ENCODE results near the gene TMEM38A. TPM values are rescaled to one million over a fixed set of nuclear protein-coding genes. Genes with fewer than 3 reads are reported as not detected.
"Not testable (repeated sequence)": the region's sequence is repeated elsewhere in the genome, so short reads cannot be mapped to it uniquely, and the experiment has no call there.

TMEM38A gene
- total and polyA plus RNA-seq, 9 of the 15 experiments (the other 6 are each of a cell fraction or from before 2014, with no cell fraction given), result 0.35 to 2.1 (median 1.2) TPM

- H3K9me1 ChIP-seq (ENCODE audit: control insufficient read depth, insufficient read depth, low read length); DNase-seq (ENCODE audit: extremely low read depth in 1 of 4, low spot score in 3 of 4); H3K4me3 ChIP-seq; H3K9ac ChIP-seq (ENCODE audit: insufficient read depth in 1 of 2, low read depth in 2 of 2, low read length in 2 of 2); H3K4me1 ChIP-seq (replicated peaks in 1 of 2; ENCODE audit: control insufficient read depth in 2 of 2, insufficient read depth in 2 of 2, low read length in 2 of 2); ATAC-seq; H4K20me1 ChIP-seq (replicated peaks; ENCODE audit: control insufficient read depth, insufficient read depth, low read length); H3K9me3 ChIP-seq (replicated peaks; ENCODE audit: control insufficient read depth, insufficient read depth, low read depth, low read length); H2AFZ ChIP-seq (ENCODE audit: low read depth, low read length); FAIRE-seq; BruUV-seq (replicated peaks); POLR2A ChIA-PET; H3K27ac ChIP-seq (ENCODE audit: extremely low read depth, low read depth, low read length); in situ Hi-C loops (cut with MboI); H3K4me2 ChIP-seq (ENCODE audit: insufficient read depth, low read length); H3K36me3 ChIP-seq (ENCODE audit: control insufficient read depth, insufficient read depth, low read length); H3K79me2 ChIP-seq (ENCODE audit: control insufficient read depth, insufficient read depth, low read length): not testable (repeated sequence)
- intact Hi-C loops (cut with micrococcal nuclease), result loop anchor here (5.0 kb wide), 1 partner anchor 186 kb away; no protein-coding TSS in a partner anchor
- TF ChIP-seq ZNF512 (tag; IDR thresholded peaks at IDR 0.05), result peak; percentile 90
- peaks cover 3 to 30% of the 10 kb centered on the region in 2 experiments; a peak in 3 of 5 replicates for H3K27me3 ChIP-seq (ENCODE audit: control insufficient read depth in 2 of 2, insufficient read depth in 2 of 2, low read length in 2 of 2)
- CTCF ChIA-PET (ENCODE audit: low intra/inter-chr PET ratio), result interaction anchor here (0.6 kb wide), 1 partner anchor 14 kb away, joined by 5 read pairs; no protein-coding TSS in a partner anchor
Measured at GRCh38 chr19:16710870-16711269, 49.9 kb downstream of the TMEM38A start.

GRCh38 chr19:16712295-16712694 lies 51.4 kb downstream of the TMEM38A start:
- FAIRE-seq; H2AFZ ChIP-seq (ENCODE audit: low read depth, low read length); H3K4me3 ChIP-seq; H3K4me2 ChIP-seq (ENCODE audit: insufficient read depth, low read length); H3K27ac ChIP-seq (ENCODE audit: extremely low read depth, low read depth, low read length); BruUV-seq (replicated peaks); H3K36me3 ChIP-seq (ENCODE audit: control insufficient read depth, insufficient read depth, low read length); H3K9ac ChIP-seq (ENCODE audit: insufficient read depth in 1 of 2, low read depth in 2 of 2, low read length in 2 of 2); H4K20me1 ChIP-seq (replicated peaks; ENCODE audit: control insufficient read depth, insufficient read depth, low read length); DNase-seq (ENCODE audit: extremely low read depth in 1 of 4, low spot score in 3 of 4); H3K9me3 ChIP-seq (replicated peaks; ENCODE audit: control insufficient read depth, insufficient read depth, low read depth, low read length); ATAC-seq; H3K79me2 ChIP-seq (ENCODE audit: control insufficient read depth, insufficient read depth, low read length); in situ Hi-C loops (cut with MboI); H3K4me1 ChIP-seq (replicated peaks in 1 of 2; ENCODE audit: control insufficient read depth in 2 of 2, insufficient read depth in 2 of 2, low read length in 2 of 2); H3K9me1 ChIP-seq (ENCODE audit: control insufficient read depth, insufficient read depth, low read length): not testable (repeated sequence)
- H3K27me3 ChIP-seq (ENCODE audit: control insufficient read depth in 2 of 2, insufficient read depth in 2 of 2, low read length in 2 of 2), result peaks cover 0 to 16% of the 10 kb centered on the region in 2 experiments; a peak in 3 of 5 replicates
- ChIA-PET CTCF (ENCODE audit: low intra/inter-chr PET ratio) (interaction anchor here (0.7 kb wide), 1 partner anchor 17 kb away, joined by 3 read pairs; no protein-coding TSS in a partner anchor), POLR2A (interaction anchor here (0.6 kb wide), 1 partner anchor 165 kb away, joined by 3 read pairs; no protein-coding TSS in a partner anchor)
- WGBS (ENCODE audit: insufficient coverage, low coverage, missing lambda C conversion rate), result 5% methylated on average over 7 of the region's 9 CpGs
- intact Hi-C loops (cut with micrococcal nuclease), result loop anchor here (5.0 kb wide), 1 partner anchor 185 kb away; no protein-coding TSS in a partner anchor
